Heart right ventricle (tissue), 16 donors: Measurements from ENCODE around the gene SLCO2B1. TPM values are rescaled to one million over a fixed set of nuclear protein-coding genes. Genes with fewer than 3 reads are reported as not detected.

Source experiments
- ATAC-seq, 8 donors: fragments of 200-7000 bp; cut with Tn5 transposase; one replicate each; pipeline ENCODE4 v1.9.1; 2020; ENCODE audit warnings: mild to moderate bottlenecking in 8 of 8, moderate library complexity in 8 of 8, moderate number of reproducible peaks in 1 of 8
- DNase-seq, 2 donors: peaks; one replicate each; pipeline ENCODE4 v3.0.0-alpha.2; 2020
- H3K27ac ChIP-seq, 10 donors: fragments of 200-600 bp; sonication (generic) in 2 of 10; one replicate each; pipeline versions ENCODE4 v1.5.0 to v1.8.0; 2020 to 2022; ENCODE audit warnings: mild to moderate bottlenecking in 3 of 10
- H3K27me3 ChIP-seq, 7 donors: fragments of 200-600 bp; one replicate each; pipeline ENCODE4 v1.8.0; 2021 to 2022; ENCODE audit warnings: mild to moderate bottlenecking in 2 of 7
- H3K36me3 ChIP-seq, 9 donors: fragments of 200-600 bp; sonication (generic) in 1 of 9; one replicate each; pipeline versions ENCODE4 v1.5.0 to v1.8.0; 2020 to 2022; ENCODE audit warnings: mild to moderate bottlenecking in 2 of 9
- H3K4me1 ChIP-seq, 9 donors: fragments of 200-600 bp; sonication (generic) in 1 of 9; one replicate each; pipeline versions ENCODE4 v1.5.0 to v1.8.0; 2020 to 2022; ENCODE audit warnings: mild to moderate bottlenecking in 4 of 9
- H3K4me3 ChIP-seq, 10 donors: fragments of 200-600 bp; sonication (generic) in 2 of 10; one replicate each; pipeline versions ENCODE4 v1.5.0 to v1.8.0; 2020 to 2022; ENCODE audit warnings: mild to moderate bottlenecking in 7 of 10, moderate library complexity in 2 of 10
- H3K9me3 ChIP-seq, 11 donors: fragments of 200-600 bp in 10 of 11; sonication (generic) in 2 of 11; one replicate each; pipeline versions ENCODE4 v1.5.0 to v1.8.0; 2013 to 2022; ENCODE audit warnings: mild to moderate bottlenecking in 2 of 11, control low read depth in 1 of 11, moderate library complexity in 1 of 11
- CTCF ChIP-seq, 9 donors: fragments of 200-600 bp; sonication (generic) in 2 of 9; IDR thresholded peaks; one replicate each; pipeline versions ENCODE4 v1.5.0 to v1.8.0; 2021 to 2022; ENCODE audit warnings: antibody characterized with exemption in 9 of 9, mild to moderate bottlenecking in 5 of 9, moderate library complexity in 1 of 9
- WGBS, 2 donors: extraction: QIAGEN DNeasy Blood & Tissue Kit; methylation state at CpG; one replicate each; pipeline ENCODE4 v1.1.7; 2013; ENCODE audit warnings: inconsistent platforms in 1 of 2; 5-methylcytosine and 5-hydroxymethylcytosine counted together
- intact Hi-C, 10 donors: fragments of 100-400 bp; cut with DNase I; formaldehyde crosslinking; loops; one replicate each; pipeline versions ENCODE4 v1.11.1 to v1.14.2; 2022
- polyA plus RNA-seq, 2 donors: library from polyadenylated mRNA; stranded (reverse); fragments of 200-250 nt; gene quantifications; one replicate each; pipeline ENCODE4 v1.2.3, GENCODE V29; 2013
- total RNA-seq, 10 donors: library from RNA; stranded (reverse); fragmentation: NEBNext Ultra II Directional in 3 of 10; extraction: Animal tissue kit (Norgen Biotek cat#: 25700) in 3 of 10; gene quantifications; one replicate each; pipeline versions ENCODE4 v1.2.1 to v1.2.4, GENCODE V29; 2021 to 2023
- donor health status: Arrhythmogenic right ventricular cardiomyopathy.
- donor health status: ischemic (EF 13 %, LVEDD 7.1; RV severe dilation, severe dysfunction).
- donor health status: healthy with polysubstance abuse.
- donor health status: DM: no; HTN: yes; CAD: no.
- donor health status: DM: no; HTN: no; CAD: no.
- donor health status: ischemic (EF 25% LVEDD 6.9; RV normal size, moderate dysfunction).
- donor health status: ischemic (EF 25% LVEDD 5.7; RV mildly dilated, moderate dysfunction).
- donor health status: healthy.
- donor health status: DM: yes; HTN: yes; CAD: no.
- donor health status: Ischemic cardiomyopathy.
- donor health status: ischemic (EF 35%, LVEDD 5.7; RV mildly dilated, moderate dysfunction).
- donor health status: nonischemic (EF 11% LVEDD 7.7; RV severe dilation, severe dysfunction).
- donor health status: DM: yes; HTN: yes; CAD: no.
- donor health status: PGD.
- donor health status: ischemic (EF 29% LVEDD 5.4; RV normal size, mild dysfunction).
- donor health status: nonischemic (EF 23%, LVEDD 6.1; RV moderate dilation, normal function).

Gene SLCO2B1
- total and polyA plus RNA-seq, 12 donors, result 5.2 to 69.0 (median 16.9) TPM

GRCh38 chr11:75194147-75194546 is 43.2 kb downstream of the SLCO2B1 start:
- no peak for TF ChIP-seq CTCF (IDR thresholded peaks at IDR 0.05)
- Histone ChIP-seq H3K4me3 (no peak overlapping the region), H3K9me3 (no peaks in the 10 kb centered on the region), H3K36me3 (peaks cover 0 to 84% (median 0%) of the 10 kb centered on the region in 9 donors), H3K4me1 (peaks cover 5 to 72% (median 55%) of the 10 kb centered on the region in 9 donors), H3K27ac (peak overlapping the region in 7 of 10 donors; percentile 33 to 61 (median 48)), H3K27me3 (no peaks in the 10 kb centered on the region)
- intact Hi-C loops, result no loop called here
- 39 to 43% methylated on average over 5 of the region's 5 CpGs for WGBS, 2 donors
- DNase-seq (no peak), ATAC-seq (peak in 3 of 8 donors; percentile 3 to 21 (median 14))

- Histone ChIP-seq H3K9me3 (no peaks in the 10 kb centered on the region), H3K4me3 (no peak overlapping the region), H3K27me3 (no peaks in the 10 kb centered on the region), H3K4me1 (peaks cover 5 to 70% (median 56%) of the 10 kb centered on the region in 9 donors), H3K27ac (peak overlapping the region in 6 of 10 donors; percentile 19 to 68 (median 60)), H3K36me3 (peaks cover 0 to 86% (median 0%) of the 10 kb centered on the region in 9 donors)
- intact Hi-C loops, result no loop called here
- TF ChIP-seq CTCF (IDR thresholded peaks at IDR 0.05), result no peak
- ATAC-seq (peak; percentile 80 to 97 (median 88)), DNase-seq (peak; percentile 80 to 89)
- 71% methylated on average over 7 of the region's 7 CpGs for WGBS, 2 donors
Measured at GRCh38 chr11:75195167-75195962, 44.5 kb downstream of the SLCO2B1 start.

GRCh38 chr11:75196426-75196825 is 45.5 kb downstream of the SLCO2B1 start:
- Histone ChIP-seq H3K36me3 (peaks cover 0 to 84% (median 0%) of the 10 kb centered on the region in 9 donors), H3K4me3 (no peak overlapping the region), H3K27ac (peak overlapping the region in 2 of 10 donors; percentile 25 to 40), H3K9me3 (no peaks in the 10 kb centered on the region), H3K4me1 (peaks cover 4 to 59% (median 45%) of the 10 kb centered on the region in 9 donors), H3K27me3 (no peaks in the 10 kb centered on the region)
- intact Hi-C loops, result no loop called here
- WGBS, 2 donors, result 76 to 81% methylated on average over 8 of the region's 8 CpGs
- no peak for DNase-seq
- TF ChIP-seq CTCF (IDR thresholded peaks at IDR 0.05), result no peak
- no peak for ATAC-seq

- Histone ChIP-seq H3K9me3 (no peaks in the 10 kb centered on the region), H3K27ac (no peak overlapping the region), H3K36me3 (peaks cover 0 to 88% (median 0%) of the 10 kb centered on the region in 9 donors), H3K4me3 (no peak overlapping the region), H3K27me3 (no peaks in the 10 kb centered on the region), H3K4me1 (peaks cover 3 to 50% (median 40%) of the 10 kb centered on the region in 9 donors)
- ATAC-seq (no peak), DNase-seq (no peak)
- no peak for TF ChIP-seq CTCF (IDR thresholded peaks at IDR 0.05)
- intact Hi-C loops, result no loop called here
- WGBS, 2 donors, result 94% methylated on average over 4 of the region's 4 CpGs
Measured at GRCh38 chr11:75197512-75198277, 46.8 kb downstream of the SLCO2B1 start.
